ENCODE results near the gene PHF21A. TPM values are rescaled to one million over a fixed set of nuclear protein-coding genes. Genes with fewer than 3 reads are reported as not detected.

Gene PHF21A
- total RNA-seq, 1 experiment from 2014 or later: 29.4 TPM

- no peak for TF ChIP-seq ZNF396 (CRISPR knock-in tag; IDR thresholded peaks at IDR 0.05; ENCODE audit: borderline replicate concordance)
- TF ChIP-seq, protein P1, sequence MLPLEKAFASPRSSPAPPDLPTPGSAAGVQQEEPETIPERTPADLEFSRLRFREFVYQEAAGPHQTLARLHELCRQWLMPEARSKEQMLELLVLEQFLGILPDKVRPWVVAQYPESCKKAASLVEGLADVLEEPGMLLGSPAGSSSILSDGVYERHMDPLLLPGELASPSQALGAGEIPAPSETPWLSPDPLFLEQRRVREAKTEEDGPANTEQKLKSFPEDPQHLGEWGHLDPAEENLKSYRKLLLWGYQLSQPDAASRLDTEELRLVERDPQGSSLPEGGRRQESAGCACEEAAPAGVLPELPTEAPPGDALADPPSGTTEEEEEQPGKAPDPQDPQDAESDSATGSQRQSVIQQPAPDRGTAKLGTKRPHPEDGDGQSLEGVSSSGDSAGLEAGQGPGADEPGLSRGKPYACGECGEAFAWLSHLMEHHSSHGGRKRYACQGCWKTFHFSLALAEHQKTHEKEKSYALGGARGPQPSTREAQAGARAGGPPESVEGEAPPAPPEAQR (CRISPR knock-in tag; IDR thresholded peaks at IDR 0.05): no peak
- TF ChIP-seq, protein P2, sequence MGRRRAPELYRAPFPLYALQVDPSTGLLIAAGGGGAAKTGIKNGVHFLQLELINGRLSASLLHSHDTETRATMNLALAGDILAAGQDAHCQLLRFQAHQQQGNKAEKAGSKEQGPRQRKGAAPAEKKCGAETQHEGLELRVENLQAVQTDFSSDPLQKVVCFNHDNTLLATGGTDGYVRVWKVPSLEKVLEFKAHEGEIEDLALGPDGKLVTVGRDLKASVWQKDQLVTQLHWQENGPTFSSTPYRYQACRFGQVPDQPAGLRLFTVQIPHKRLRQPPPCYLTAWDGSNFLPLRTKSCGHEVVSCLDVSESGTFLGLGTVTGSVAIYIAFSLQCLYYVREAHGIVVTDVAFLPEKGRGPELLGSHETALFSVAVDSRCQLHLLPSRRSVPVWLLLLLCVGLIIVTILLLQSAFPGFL (CRISPR knock-in tag; IDR thresholded peaks at IDR 0.05; ENCODE audit: borderline replicate concordance): no peak
- no peak for TF ChIP-seq NFATC4 (CRISPR knock-in tag; IDR thresholded peaks at IDR 0.05)
- TF ChIP-seq ZBTB21 (CRISPR knock-in tag; IDR thresholded peaks at IDR 0.05; ENCODE audit: borderline replicate concordance): no peak
Observed at GRCh38 chr11:46049325-46049897, 71.8 kb downstream of the PHF21A start (continued).

- DNase-seq (ENCODE audit: low spot score) (no peak), ATAC-seq (no peak)
- Mint-ChIP-seq H3K4me1 (peaks cover 56% of the 10 kb centered on the region), H3K27me3 (ENCODE audit: low read depth) (no peaks in the 10 kb centered on the region), H3K4me3 (no peak overlapping the region), H3K27ac (no peak overlapping the region), H3K9me3 (peaks cover 6% of the 10 kb centered on the region; the same call in 1 of the 2 replicates), H3K36me3 (peaks cover 10% of the 10 kb centered on the region; the same call in 1 of the 2 replicates)
- no peak for TF ChIP-seq MYBL2 (CRISPR knock-in tag; IDR thresholded peaks at IDR 0.05)
- TF ChIP-seq FOXK1 (CRISPR knock-in tag; IDR thresholded peaks at IDR 0.05): no peak
- no peak for TF ChIP-seq GABPB1 (CRISPR knock-in tag; IDR thresholded peaks at IDR 0.05)
- no peak for TF ChIP-seq GTF2I (CRISPR knock-in tag; conservative IDR thresholded peaks at IDR 0.05)
- TF ChIP-seq TEAD4 (CRISPR knock-in tag; IDR thresholded peaks at IDR 0.05): no peak
- no peak for TF ChIP-seq CREB1 (CRISPR knock-in tag; IDR thresholded peaks at IDR 0.05)
- TF ChIP-seq IRF1 (CRISPR knock-in tag; IDR thresholded peaks at IDR 0.05): no peak
- no peak for TF ChIP-seq KAT7 (CRISPR knock-in tag; IDR thresholded peaks at IDR 0.05; ENCODE audit: borderline replicate concordance)
- no peak for TF ChIP-seq EMX1 (CRISPR knock-in tag; IDR thresholded peaks at IDR 0.05)
- no peak for TF ChIP-seq FOXJ3 (CRISPR knock-in tag; IDR thresholded peaks at IDR 0.05; ENCODE audit: borderline replicate concordance)
- no peak for TF ChIP-seq TEAD1 (CRISPR knock-in tag; IDR thresholded peaks at IDR 0.05)
- no peak for TF ChIP-seq NR3C1 (CRISPR knock-in tag; conservative IDR thresholded peaks at IDR 0.05; ENCODE audit: low read depth)
- TF ChIP-seq ELF4 (CRISPR knock-in tag; IDR thresholded peaks at IDR 0.05; ENCODE audit: low read depth): no peak
- no peak for TF ChIP-seq CREM (CRISPR knock-in tag; IDR thresholded peaks at IDR 0.05)
- no peak for TF ChIP-seq ZNF317 (CRISPR knock-in tag; IDR thresholded peaks at IDR 0.05; ENCODE audit: borderline replicate concordance, low read depth)
- TF ChIP-seq ERG (CRISPR knock-in tag; IDR thresholded peaks at IDR 0.05): no peak
- TF ChIP-seq, protein P3, sequence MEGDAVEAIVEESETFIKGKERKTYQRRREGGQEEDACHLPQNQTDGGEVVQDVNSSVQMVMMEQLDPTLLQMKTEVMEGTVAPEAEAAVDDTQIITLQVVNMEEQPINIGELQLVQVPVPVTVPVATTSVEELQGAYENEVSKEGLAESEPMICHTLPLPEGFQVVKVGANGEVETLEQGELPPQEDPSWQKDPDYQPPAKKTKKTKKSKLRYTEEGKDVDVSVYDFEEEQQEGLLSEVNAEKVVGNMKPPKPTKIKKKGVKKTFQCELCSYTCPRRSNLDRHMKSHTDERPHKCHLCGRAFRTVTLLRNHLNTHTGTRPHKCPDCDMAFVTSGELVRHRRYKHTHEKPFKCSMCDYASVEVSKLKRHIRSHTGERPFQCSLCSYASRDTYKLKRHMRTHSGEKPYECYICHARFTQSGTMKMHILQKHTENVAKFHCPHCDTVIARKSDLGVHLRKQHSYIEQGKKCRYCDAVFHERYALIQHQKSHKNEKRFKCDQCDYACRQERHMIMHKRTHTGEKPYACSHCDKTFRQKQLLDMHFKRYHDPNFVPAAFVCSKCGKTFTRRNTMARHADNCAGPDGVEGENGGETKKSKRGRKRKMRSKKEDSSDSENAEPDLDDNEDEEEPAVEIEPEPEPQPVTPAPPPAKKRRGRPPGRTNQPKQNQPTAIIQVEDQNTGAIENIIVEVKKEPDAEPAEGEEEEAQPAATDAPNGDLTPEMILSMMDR (IDR thresholded peaks at IDR 0.05): no peak
- TF ChIP-seq PRRX2 (CRISPR knock-in tag; IDR thresholded peaks at IDR 0.05): no peak
- ChIA-PET CTCF (interaction anchor here (1.2 kb wide), 1 partner anchor 41 kb away, joined by 3 read pairs; no protein-coding TSS in a partner anchor), POLR2A (no interaction called here)
Observed at GRCh38 chr11:46048198-46048597, 73.1 kb downstream of the PHF21A start.

All from WTC11 (cell line).